Fibroblast of skin of left quadriceps (primary cell): ENCODE measurements around the gene NAT8L.

ENCODE experiments used
- DNase-seq, 2 experiments: peaks; one replicate each; pipeline ENCODE4 v3.0.0-alpha.2; 2013; ENCODE audit warnings: low read depth in 2 of 2

Gene NAT8L

DNA sequence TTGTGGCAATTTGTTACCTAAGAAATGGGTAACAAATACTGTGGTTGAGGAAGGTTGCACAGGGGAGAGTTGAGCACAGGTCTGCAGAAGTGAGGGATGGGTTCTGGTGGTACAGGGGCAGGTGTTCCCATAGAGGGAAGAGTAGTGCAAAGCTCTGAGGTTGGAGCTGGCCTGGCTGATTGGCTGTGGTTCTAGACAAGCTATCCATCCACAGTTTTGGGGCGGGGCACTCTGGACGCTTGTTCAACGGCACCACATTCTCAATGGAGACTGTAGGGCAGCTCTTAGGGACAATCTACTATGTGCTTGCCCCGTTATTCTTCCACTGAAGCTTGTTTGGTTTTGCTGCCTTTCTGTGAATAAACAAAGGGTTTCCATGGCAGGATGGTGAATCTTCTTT is 35.4 kb downstream of the NAT8L start:
- DNase-seq, result no peak

DNA sequence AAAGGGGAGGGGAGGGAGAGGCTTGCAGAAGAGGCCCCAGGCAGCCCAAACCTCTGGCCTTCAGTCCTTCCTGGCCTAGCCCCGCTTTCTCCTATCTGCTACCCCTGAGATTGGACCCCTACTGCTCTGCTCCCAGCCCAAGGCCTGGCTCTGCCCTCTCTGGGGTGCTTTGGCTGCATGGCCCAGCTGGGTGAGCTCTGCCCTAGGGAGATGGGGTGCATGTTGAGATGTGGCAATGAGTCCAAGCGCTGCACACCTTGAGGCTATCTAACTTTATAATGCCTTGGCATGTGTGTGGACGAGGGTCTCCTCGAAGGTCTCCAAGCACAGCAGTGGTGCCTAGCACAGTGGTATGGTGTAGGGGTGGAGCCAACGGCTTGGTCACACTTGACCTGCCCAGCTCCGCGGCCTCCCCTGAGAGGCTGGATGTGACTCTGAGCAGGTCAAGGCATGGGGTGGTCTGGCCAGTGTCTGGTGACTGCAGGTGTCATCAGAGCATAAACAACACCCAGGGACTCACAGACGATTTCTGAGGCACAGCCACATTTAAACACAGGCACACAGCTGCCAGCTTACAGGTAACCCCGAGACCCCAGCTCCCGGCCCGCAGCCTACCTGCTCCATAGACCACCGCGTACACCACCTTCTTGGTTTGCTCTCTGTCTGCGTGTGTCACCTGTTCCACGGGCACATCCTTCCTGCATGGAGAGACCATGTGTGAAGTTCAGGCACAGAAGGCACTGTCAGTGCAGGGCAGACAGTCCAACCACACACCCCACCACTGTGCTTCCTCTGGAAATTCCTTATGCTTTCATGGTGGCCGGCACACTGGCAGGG is 36.3 kb downstream of the NAT8L start:
- DNase-seq, result no peak

DNA sequence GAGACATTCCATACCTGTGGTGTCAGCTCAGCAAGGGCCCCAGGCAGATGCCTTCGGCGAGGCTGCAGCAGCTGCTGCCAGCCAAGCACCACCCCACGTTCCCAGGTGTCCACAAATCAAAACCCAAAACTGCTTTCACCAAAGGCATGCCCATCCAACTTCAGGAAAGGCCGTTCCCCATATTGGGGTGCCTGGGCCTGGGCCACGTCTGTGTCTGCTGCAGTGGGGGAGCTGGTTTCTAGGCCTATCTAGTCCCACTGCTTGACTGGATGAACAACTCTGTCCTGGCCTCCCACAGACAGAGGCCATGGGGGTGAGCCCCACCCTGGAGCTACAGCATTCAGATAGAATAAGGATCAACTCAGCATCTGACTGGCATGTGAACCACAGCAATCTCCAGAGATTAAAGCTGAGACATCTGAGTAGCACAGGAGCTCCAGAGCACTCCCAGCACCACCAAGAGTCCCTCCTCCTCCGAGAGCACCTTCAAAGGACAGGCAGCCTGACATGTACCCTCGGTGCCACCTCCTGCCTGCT is 37.0 kb downstream of the NAT8L start:
- DNase-seq, result no peak

DNA sequence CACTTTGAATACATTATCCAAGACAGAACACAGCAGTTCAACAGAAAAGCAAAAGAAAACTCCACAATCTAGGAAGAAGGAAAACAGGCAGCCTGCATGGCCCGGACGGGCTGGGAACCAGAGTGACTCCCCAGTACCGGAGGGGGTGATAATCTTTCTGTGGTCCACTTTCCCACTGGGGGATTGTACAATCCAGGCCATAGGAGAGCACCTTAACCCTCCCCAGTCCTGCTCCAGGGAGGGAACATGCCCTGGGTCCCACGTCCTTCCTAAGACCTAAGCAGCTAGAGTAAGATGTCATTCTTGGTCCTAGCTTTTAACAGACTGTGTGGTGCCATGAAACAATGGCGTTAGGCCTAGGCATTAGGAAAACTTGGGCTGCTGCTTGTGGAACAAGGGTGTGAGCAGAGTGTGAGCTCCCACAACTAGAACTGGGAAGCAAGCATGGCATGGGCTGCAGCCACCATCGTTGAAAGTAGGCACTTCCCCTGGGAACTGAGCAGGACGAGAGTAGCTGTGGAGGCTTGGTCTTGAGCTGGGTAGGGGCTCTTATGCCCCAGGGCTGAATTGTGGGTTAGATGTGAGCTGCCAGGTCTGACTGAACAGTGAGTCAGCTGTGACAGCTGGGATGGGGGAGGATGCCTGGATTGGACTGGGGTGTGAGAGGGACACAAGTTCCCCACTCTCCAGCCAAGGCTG is 42.4 kb downstream of the NAT8L start:
- DNase-seq, result no peak

DNA sequence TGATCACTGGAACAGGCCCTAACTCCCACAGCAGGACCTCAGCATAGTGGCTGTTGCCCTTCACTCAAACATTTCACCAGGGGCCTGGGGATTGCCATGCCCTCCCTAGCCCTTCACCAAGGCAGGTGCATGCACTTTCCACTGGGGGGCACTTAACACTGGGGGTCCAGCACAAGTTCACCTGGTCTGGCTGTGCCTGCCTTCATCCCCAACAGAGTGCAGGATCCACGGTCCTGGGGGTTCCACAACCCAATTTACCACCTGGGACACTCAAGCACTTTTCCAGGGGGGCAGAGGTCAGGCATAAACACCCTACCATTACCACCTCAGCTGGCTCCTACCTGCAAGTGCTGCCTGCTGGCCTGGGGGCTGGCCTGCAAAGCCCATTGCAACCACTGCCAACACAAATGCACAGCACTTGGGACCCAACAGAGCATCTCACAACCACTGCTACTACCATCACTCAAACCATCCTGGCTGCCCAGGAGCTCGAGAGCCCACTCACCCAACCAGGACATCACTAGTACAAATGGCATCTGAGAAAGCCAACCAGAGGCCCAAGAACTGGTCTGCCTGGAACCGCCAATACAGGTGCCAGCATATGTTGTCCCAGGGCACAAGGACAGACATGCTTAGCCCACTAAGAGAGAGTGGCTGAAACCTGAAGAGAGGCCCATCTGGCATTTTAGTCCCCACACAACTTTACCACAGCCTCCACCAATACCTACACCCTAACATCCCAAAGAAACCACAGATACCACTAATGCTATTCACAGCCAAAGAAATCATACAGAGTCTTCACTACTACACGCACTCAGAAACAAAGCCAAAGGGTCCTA is 43.1 kb downstream of the NAT8L start:
- DNase-seq, result no peak

DNA sequence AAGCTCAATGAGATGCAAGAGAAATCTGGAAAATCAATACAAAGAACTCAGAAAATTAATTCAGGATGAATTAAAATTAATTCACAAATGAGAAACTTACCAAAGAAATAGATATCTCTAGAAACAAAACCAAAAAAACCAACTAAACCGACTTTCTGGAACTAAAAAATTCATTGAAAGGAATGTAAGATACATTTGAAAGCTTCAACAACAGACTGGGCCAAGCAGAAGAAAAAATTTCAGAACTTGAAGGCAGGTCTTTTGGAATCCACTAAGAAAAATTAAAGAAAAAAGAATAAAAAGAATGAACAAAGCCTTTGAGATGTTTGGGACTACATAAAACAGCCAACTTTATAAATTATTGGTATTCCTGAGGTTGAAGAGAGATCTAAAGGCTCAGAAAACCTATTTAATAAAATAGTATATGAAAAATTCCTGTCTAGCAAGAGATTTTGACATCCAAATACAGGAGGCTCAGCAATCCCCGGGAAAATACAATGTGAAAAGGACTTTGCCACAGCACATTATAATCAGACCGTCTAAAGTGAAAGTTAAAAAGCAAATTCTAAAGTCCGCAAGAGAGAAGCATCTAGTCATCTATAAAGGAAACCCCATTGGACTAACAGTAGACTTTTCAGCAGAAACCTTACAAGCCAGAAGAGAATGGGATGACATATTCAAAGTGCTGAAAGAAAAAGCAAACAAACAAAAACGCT is 44.2 kb downstream of the NAT8L start:
- no peak for DNase-seq

DNA sequence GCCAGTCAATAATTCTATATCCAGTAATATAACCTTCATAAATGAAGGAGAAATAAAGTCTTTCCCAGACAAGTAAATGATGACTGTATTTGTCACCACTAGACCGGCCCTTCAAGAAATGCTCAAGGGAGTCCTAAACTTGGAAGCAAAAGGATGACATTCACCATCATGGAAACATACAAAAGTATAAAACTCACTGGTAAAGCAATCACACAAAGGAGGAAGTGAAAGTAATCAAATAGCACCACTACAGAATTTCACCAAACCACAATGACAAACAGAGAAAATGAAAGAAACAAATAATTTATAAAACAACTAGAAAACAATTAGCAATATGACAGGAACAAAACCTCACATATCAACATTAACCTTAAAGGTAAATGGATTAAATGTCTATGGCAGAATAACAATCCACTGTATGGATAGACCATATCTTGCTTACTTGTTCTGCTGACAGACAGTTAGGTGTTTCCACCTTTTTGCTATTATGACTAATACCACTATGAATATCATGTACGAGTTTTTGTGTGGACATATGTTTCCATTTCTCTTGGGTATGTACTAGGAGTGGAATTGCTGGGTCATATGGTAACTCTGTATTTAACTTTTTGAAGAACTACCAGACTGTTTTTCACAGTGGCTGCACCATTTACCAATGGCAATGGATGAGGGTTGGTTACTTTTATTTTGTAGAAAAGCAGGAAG is 44.9 kb downstream of the NAT8L start:
- no peak for DNase-seq

DNA sequence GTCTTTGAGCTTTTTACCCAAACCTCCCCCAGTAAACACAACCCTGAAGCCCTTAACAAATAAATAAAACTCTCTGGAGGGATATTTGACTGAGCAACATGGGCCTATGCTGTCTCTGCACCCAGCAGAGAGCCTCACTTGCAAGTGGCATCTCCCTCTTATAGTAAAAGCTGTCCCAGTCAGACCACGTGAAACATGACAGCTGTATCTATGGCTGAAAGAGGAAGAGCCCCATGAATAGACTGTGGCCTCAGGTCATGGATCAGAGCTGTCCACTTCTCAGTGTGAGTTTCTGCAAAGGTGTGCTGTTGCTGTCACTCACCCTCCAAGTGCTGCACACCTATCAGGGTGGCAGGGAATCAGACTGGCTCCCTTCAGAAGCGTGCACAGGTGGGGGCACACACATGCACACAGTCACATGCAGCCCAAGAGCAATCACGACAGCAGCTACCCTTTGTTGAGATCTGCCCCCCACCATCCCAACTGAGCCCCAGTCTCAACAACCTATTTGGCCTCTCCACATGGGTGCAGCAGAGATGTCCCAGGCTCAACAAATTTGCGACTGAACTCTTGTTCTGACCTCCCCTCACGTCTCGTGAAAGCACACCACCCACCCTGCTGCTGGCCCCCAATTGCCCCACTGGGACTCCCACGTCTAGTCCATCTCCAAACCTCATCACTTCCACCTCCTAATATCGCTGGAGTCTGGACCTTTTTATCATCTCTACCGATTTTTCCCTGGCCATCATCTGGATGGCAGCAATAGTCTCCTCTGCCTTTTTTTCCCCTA is 45.6 kb downstream of the NAT8L start:
- DNase-seq, result no peak

DNA sequence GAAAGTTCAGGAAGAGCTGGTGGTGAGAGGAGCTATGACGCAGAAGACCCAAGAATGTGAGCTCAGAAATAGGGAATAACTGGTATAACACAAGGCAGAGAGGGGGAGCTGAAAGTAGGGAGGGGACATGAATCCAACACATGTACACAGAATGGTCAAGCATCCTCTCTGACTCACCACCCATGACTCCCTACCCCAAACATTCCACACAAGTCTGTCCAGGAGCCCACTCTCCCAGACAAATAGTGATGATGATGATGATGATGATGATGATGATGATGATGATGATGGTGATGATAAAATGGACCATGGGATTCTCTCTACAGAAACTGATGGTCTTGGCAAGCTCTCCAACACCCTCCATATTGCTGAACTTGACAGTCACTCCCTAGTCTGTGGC is 46.4 kb downstream of the NAT8L start:
- DNase-seq, result no peak

DNA sequence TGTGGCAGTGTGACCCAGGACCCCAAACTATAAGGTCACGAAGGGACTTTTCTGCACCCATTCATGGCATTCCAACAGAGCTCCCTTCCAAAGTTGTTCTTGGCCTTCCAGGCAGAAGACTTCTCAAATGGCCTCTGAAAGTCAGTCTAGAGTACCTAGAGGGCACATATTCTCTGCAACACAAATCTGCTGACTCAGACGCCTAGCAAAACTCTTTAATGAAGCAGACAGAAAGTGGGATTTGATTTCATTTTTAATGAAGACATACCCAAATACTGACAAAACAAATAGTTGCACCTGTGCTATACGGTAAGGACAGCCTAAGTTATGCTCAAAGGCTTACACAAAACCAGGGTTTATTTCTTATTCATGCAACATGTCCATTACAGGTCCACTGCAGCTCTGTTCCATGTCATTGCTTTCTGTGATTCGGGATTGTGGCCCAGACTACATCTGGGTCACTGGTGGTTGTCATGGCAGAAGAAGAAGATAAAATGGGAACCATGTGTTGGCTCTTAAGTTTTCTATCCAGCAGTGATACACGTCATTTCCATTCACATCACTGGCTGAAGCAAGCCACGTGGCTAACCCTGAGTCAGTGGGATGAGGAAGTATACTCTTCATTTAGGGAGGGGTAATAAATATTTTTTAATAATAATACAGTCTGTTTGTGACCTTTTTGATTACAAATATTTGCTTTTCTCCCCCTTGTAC is 57.7 kb downstream of the NAT8L start:
- no peak for DNase-seq
